ENCODE measurements around the gene HBA1. TPM values are rescaled to one million over a fixed set of nuclear protein-coding genes. Genes with fewer than 3 reads are reported as not detected.

The HBA1 gene
- total RNA-seq, 1 donor from 2014 or later: not detected

- H3K9me3 Mint-ChIP-seq: no peaks in the 10 kb centered on the region
- H3K27me3 Mint-ChIP-seq: peaks cover 69% of the 10 kb centered on the region
- no peaks in the 10 kb centered on the region for H3K4me1 Mint-ChIP-seq (ENCODE audit: unreplicated experiment)
- H3K4me3 Mint-ChIP-seq: no peak overlapping the region
- no peak for TF ChIP-seq CTCF (conservative IDR thresholded peaks at IDR 0.05)
- H3K27ac Mint-ChIP-seq: no peak overlapping the region
- no peaks in the 10 kb centered on the region for H3K36me3 Mint-ChIP-seq
- no peak for DNase-seq (ENCODE audit: extremely low spot score, unreplicated experiment)
Measured at GRCh38 chr16:164827-165538, 11.5 kb upstream of the HBA1 start.

- no peak for TF ChIP-seq CTCF (conservative IDR thresholded peaks at IDR 0.05)
- H3K4me3 Mint-ChIP-seq: no peak within 1 kb of the TSS
- H3K27ac Mint-ChIP-seq: no peak within 1 kb of the TSS
- H3K27me3 Mint-ChIP-seq: peaks cover 76% of the 10 kb centered on the region
- DNase-seq (ENCODE audit: extremely low spot score, unreplicated experiment): no peak
- H3K4me1 Mint-ChIP-seq (ENCODE audit: unreplicated experiment): no peaks in the 10 kb centered on the region
- H3K36me3 Mint-ChIP-seq: no peaks in the 10 kb centered on the region
- H3K9me3 Mint-ChIP-seq: no peaks in the 10 kb centered on the region
Measured at GRCh38 chr16:165539-166374, 10.7 kb upstream of the HBA1 start, which contains the start of gene HBM. Gene HBM, plus strand, starts transcription at chr16:165978. Its CDS starts 20 bp downstream, at chr16:165998.

- no peaks in the 10 kb centered on the region for H3K4me1 Mint-ChIP-seq (ENCODE audit: unreplicated experiment)
- no peak for TF ChIP-seq CTCF (conservative IDR thresholded peaks at IDR 0.05)
- no peak for DNase-seq (ENCODE audit: extremely low spot score, unreplicated experiment)
- H3K27ac Mint-ChIP-seq: no peak overlapping the region
- H3K36me3 Mint-ChIP-seq: no peaks in the 10 kb centered on the region
- peaks cover 77% of the 10 kb centered on the region for H3K27me3 Mint-ChIP-seq
- H3K9me3 Mint-ChIP-seq: no peaks in the 10 kb centered on the region
- H3K4me3 Mint-ChIP-seq: no peak overlapping the region
Measured at GRCh38 chr16:166375-167121, 9.9 kb upstream of the HBA1 start.

- H3K36me3 Mint-ChIP-seq: no peaks in the 10 kb centered on the region
- H3K27me3 Mint-ChIP-seq: peaks cover 75% of the 10 kb centered on the region
- no peak for TF ChIP-seq CTCF (conservative IDR thresholded peaks at IDR 0.05)
- no peaks in the 10 kb centered on the region for H3K4me1 Mint-ChIP-seq (ENCODE audit: unreplicated experiment)
- H3K27ac Mint-ChIP-seq: no peak overlapping the region
- no peaks in the 10 kb centered on the region for H3K9me3 Mint-ChIP-seq
- DNase-seq (ENCODE audit: extremely low spot score, unreplicated experiment): no peak
- no peak overlapping the region for H3K4me3 Mint-ChIP-seq
Measured at GRCh38 chr16:167122-167690, 9.3 kb upstream of the HBA1 start.

- no peaks in the 10 kb centered on the region for H3K36me3 Mint-ChIP-seq
- no peak for TF ChIP-seq CTCF (conservative IDR thresholded peaks at IDR 0.05)
- H3K9me3 Mint-ChIP-seq: no peaks in the 10 kb centered on the region
- DNase-seq (ENCODE audit: extremely low spot score, unreplicated experiment): no peak
- no peaks in the 10 kb centered on the region for H3K4me1 Mint-ChIP-seq (ENCODE audit: unreplicated experiment)
- H3K4me3 Mint-ChIP-seq: no peak overlapping the region
- H3K27me3 Mint-ChIP-seq: peaks cover 73% of the 10 kb centered on the region
- H3K27ac Mint-ChIP-seq: no peak overlapping the region
Measured at GRCh38 chr16:168424-168823, 8.1 kb upstream of the HBA1 start.

All from type B pancreatic cell (in vitro differentiated cells).